Endodermal cell (in vitro differentiated cells): ENCODE measurements around the gene TMEM240. TPM values are rescaled to one million over a fixed set of nuclear protein-coding genes. Genes with fewer than 3 reads are reported as not detected.

Experiments used
- DNase-seq: peaks from one replicate; pipeline ENCODE4 v3.0.0-alpha.2; 2017
- H3K27ac ChIP-seq: 2 replicates; pipeline ENCODE4 v1.5.1; 2013; ENCODE audit warnings: mild to moderate bottlenecking, low read depth, low read length, moderate library complexity
- H3K27me3 ChIP-seq: 2 replicates; pipeline ENCODE4 v1.6.1; 2013; ENCODE audit warnings: mild to moderate bottlenecking, low read length, moderate library complexity; ENCODE audit not compliant: insufficient read depth, control insufficient read depth, poor library complexity, severe bottlenecking
- H3K36me3 ChIP-seq: 2 replicates; pipeline ENCODE4 v1.7.0; 2013; ENCODE audit warnings: mild to moderate bottlenecking, low read length, moderate library complexity; ENCODE audit not compliant: control insufficient read depth, insufficient read depth
- H3K4me1 ChIP-seq: one replicate; pipeline ENCODE4 v1.7.0; 2013; ENCODE audit warnings: low read length; ENCODE audit not compliant: control insufficient read depth, insufficient read depth
- H3K4me3 ChIP-seq: 2 replicates; pipeline ENCODE4 v1.5.1; 2013; ENCODE audit warnings: mild to moderate bottlenecking, low read length, moderate library complexity
- H3K9ac ChIP-seq: 2 replicates; pipeline ENCODE4 v1.6.1; 2013; ENCODE audit warnings: mild to moderate bottlenecking, low read length, moderate library complexity; ENCODE audit not compliant: poor library complexity, severe bottlenecking; ENCODE audit errors: extremely low read depth
- H3K9me3 ChIP-seq: 2 replicates; pipeline ENCODE4 v1.6.1; 2013; ENCODE audit warnings: mild to moderate bottlenecking, low read length, moderate library complexity; ENCODE audit not compliant: control insufficient read depth
- H3K27ac Mint-ChIP-seq: 2 replicates; pipeline ENCODE4 v1.8.0; 2020; ENCODE audit warnings: mixed read lengths
- H3K27me3 Mint-ChIP-seq: 2 replicates; pipeline ENCODE4 v1.8.0; 2021; ENCODE audit warnings: mild to moderate bottlenecking, mixed read lengths; ENCODE audit not compliant: insufficient read depth
- H3K36me3 Mint-ChIP-seq: 2 replicates; pipeline ENCODE4 v1.8.0; 2020; ENCODE audit warnings: low read depth, mixed read lengths
- H3K4me1 Mint-ChIP-seq: 2 replicates; pipeline ENCODE4 v1.8.0; 2020; ENCODE audit warnings: mixed read lengths
- H3K4me3 Mint-ChIP-seq: 2 replicates; pipeline ENCODE4 v1.8.0; 2020; ENCODE audit warnings: mild to moderate bottlenecking, moderate library complexity, mixed read lengths
- H3K9me3 Mint-ChIP-seq: 2 replicates; pipeline ENCODE4 v1.8.0; 2020; ENCODE audit warnings: mild to moderate bottlenecking, mixed read lengths
- WGBS, 2 experiments: methylation state at CpG; one replicate each; pipeline versions ENCODE4 v1.1.5 to v1.1.7; 2013; ENCODE audit warnings: missing lambda C conversion rate in 2 of 2, mixed read lengths in 1 of 2; ENCODE audit not compliant: insufficient coverage in 1 of 2, insufficient read length in 1 of 2; 5-methylcytosine and 5-hydroxymethylcytosine counted together
- total RNA-seq, 2 donors: library from RNA; stranded (reverse); fragmentation: NEBNext Ultra II Directional in 1 of 2; extraction: Animal tissue kit (Norgen Biotek cat#: 25700) in 1 of 2; gene quantifications; 2 replicates in 1 of 2; 3 replicates in 1 of 2; pipeline ENCODE4 v1.2.1, GENCODE V29; 2021
- TF ChIP-seq, protein P1 (sequence below): fragments of 200-600 bp; sonication (generic); conservative IDR thresholded peaks from 2 replicates; pipeline ENCODE4 v1.5.0; 2021; ENCODE audit warnings: antibody characterized with exemption, mild to moderate bottlenecking

TMEM240 gene
- total RNA-seq, 2 donors from 2014 or later = 6.4 to 6.9 TPM

- no peaks in the 10 kb centered on the region for H3K27me3 ChIP-seq
- H3K9ac ChIP-seq = no peak overlapping the region
- H3K27me3 Mint-ChIP-seq = no peaks in the 10 kb centered on the region
- DNase-seq = no peak
- no peak overlapping the region for H3K4me3 ChIP-seq
- peaks cover 18% of the 10 kb centered on the region for H3K9me3 Mint-ChIP-seq
- TF ChIP-seq, protein P1, sequence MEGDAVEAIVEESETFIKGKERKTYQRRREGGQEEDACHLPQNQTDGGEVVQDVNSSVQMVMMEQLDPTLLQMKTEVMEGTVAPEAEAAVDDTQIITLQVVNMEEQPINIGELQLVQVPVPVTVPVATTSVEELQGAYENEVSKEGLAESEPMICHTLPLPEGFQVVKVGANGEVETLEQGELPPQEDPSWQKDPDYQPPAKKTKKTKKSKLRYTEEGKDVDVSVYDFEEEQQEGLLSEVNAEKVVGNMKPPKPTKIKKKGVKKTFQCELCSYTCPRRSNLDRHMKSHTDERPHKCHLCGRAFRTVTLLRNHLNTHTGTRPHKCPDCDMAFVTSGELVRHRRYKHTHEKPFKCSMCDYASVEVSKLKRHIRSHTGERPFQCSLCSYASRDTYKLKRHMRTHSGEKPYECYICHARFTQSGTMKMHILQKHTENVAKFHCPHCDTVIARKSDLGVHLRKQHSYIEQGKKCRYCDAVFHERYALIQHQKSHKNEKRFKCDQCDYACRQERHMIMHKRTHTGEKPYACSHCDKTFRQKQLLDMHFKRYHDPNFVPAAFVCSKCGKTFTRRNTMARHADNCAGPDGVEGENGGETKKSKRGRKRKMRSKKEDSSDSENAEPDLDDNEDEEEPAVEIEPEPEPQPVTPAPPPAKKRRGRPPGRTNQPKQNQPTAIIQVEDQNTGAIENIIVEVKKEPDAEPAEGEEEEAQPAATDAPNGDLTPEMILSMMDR = no peak
- H3K27ac ChIP-seq = no peak overlapping the region
- peaks cover 57% of the 10 kb centered on the region for H3K36me3 Mint-ChIP-seq
- H3K4me3 Mint-ChIP-seq = no peak overlapping the region
- WGBS, 2 experiments = 98 to 100% methylated on average over 10 of the region's 10 CpGs
- H3K36me3 ChIP-seq = peaks cover 58% of the 10 kb centered on the region
- H3K9me3 ChIP-seq = peaks cover 13% of the 10 kb centered on the region
- no peaks in the 10 kb centered on the region for H3K4me1 Mint-ChIP-seq
- H3K4me1 ChIP-seq = no peaks in the 10 kb centered on the region
- H3K27ac Mint-ChIP-seq = no peak overlapping the region
Measured at GRCh38 chr1:1491601-1492000, 48.8 kb downstream of the TMEM240 start.

DNA sequence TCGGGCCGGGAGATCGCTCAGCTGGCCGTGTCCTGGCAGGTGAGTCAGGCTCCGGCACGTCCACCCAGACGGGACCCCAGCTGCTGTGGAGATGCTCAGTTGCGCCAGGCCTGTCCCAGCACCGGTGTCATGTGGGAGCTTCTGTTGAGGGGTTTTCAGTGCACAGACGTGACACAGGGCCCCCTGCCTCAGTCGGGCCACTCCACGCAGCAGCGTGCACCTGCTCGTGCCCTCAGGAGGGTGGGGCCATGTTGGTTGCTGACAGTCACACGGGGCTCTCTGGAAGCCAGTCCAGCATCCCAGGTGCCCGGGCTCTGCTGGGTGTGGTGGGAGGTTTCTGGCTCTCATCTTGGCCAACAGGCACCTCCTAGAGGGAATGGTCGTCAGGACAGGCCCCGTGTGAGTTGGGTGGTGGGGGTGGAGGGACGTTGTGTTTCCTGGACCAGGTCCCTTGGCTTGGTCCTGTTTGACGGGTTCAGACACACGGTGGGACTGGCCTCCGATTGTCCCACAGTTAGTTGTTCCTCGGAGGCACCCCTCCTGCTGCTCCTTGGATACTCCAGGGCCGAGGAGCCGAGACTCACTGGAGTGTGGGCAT lies 49.7 kb downstream of the TMEM240 start:
- Histone ChIP-seq H3K36me3 (peaks cover 58% of the 10 kb centered on the region), H3K4me1 (no peaks in the 10 kb centered on the region), H3K27ac (no peak overlapping the region), H3K4me3 (no peak overlapping the region), H3K27me3 (no peaks in the 10 kb centered on the region), H3K9me3 (peaks cover 13% of the 10 kb centered on the region), H3K9ac (no peak overlapping the region)
- Mint-ChIP-seq H3K27me3 (no peaks in the 10 kb centered on the region), H3K36me3 (peaks cover 57% of the 10 kb centered on the region), H3K27ac (no peak overlapping the region), H3K9me3 (peaks cover 18% of the 10 kb centered on the region), H3K4me3 (no peak overlapping the region), H3K4me1 (no peaks in the 10 kb centered on the region)
- WGBS, 2 experiments = 96% methylated on average over 6 to 18 of the region's 25 CpGs
- TF ChIP-seq, protein P1 = no peak
- no peak for DNase-seq

DNA sequence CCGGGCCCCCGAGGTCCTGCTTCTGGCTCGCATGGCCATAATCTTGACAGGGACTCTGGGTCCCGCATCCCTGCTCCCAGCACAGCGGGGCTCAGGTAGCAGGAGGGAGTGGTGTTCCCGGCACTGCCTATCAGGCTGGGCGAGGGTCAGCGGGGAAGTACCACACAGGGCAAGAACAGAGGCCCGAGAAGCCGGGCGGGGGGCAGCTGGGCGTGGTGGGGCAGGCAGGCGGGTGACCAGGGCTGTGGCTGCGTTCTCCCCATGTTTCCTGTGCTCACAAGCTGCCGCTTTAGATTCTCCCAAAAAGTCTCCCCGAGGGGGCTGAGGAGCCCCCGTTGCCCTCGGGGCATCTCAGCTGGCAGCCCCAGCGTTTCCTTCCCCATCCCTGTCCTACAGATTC lies 50.6 kb downstream of the TMEM240 start:
- Mint-ChIP-seq H3K4me1 (no peaks in the 10 kb centered on the region), H3K9me3 (peaks cover 18% of the 10 kb centered on the region), H3K36me3 (peaks cover 57% of the 10 kb centered on the region), H3K27me3 (no peaks in the 10 kb centered on the region), H3K4me3 (no peak overlapping the region), H3K27ac (no peak overlapping the region)
- TF ChIP-seq, protein P1 = no peak
- Histone ChIP-seq H3K27me3 (no peaks in the 10 kb centered on the region), H3K27ac (no peak overlapping the region), H3K4me1 (no peaks in the 10 kb centered on the region), H3K36me3 (peaks cover 58% of the 10 kb centered on the region), H3K9me3 (peaks cover 13% of the 10 kb centered on the region), H3K4me3 (no peak overlapping the region), H3K9ac (no peak overlapping the region)
- no peak for DNase-seq
- WGBS, 2 experiments = 92 to 96% methylated on average over 11 to 19 of the region's 19 CpGs
